Glutamatergic neuron (in vitro differentiated cells): ENCODE data around the gene ADK. TPM values are rescaled to one million over a fixed set of nuclear protein-coding genes. Genes with fewer than 3 reads are reported as not detected.
"Not testable (repeated sequence)": the region's sequence is repeated elsewhere in the genome, so short reads cannot be mapped to it uniquely, and the experiment has no call there.

Source experiments
- DNase-seq: peaks from one replicate; pipeline ENCODE4 v3.0.0; 2022
- H3K27ac Mint-ChIP-seq: one replicate; pipeline ENCODE4 v1.8.0; 2020; ENCODE audit warnings: mild to moderate bottlenecking, mixed read lengths, inconsistent platforms; ENCODE audit not compliant: unreplicated experiment
- H3K27me3 Mint-ChIP-seq: one replicate; pipeline ENCODE4 v1.8.0; 2020; ENCODE audit warnings: mild to moderate bottlenecking, moderate library complexity, mixed read lengths, inconsistent platforms; ENCODE audit not compliant: unreplicated experiment
- H3K36me3 Mint-ChIP-seq: one replicate; pipeline ENCODE4 v1.8.0; 2020; ENCODE audit warnings: mild to moderate bottlenecking, mixed read lengths, inconsistent platforms; ENCODE audit not compliant: unreplicated experiment
- H3K4me1 Mint-ChIP-seq: one replicate; pipeline ENCODE4 v1.8.0; 2020; ENCODE audit warnings: mild to moderate bottlenecking, low read depth, mixed read lengths, inconsistent platforms; ENCODE audit not compliant: unreplicated experiment
- H3K4me3 Mint-ChIP-seq: one replicate; pipeline ENCODE4 v1.8.0; 2020; ENCODE audit warnings: mild to moderate bottlenecking, mixed read lengths, inconsistent platforms; ENCODE audit not compliant: unreplicated experiment
- H3K9me3 Mint-ChIP-seq: one replicate; pipeline ENCODE4 v1.8.0; 2020; ENCODE audit warnings: mild to moderate bottlenecking, moderate library complexity, mixed read lengths, inconsistent platforms; ENCODE audit not compliant: unreplicated experiment
- total RNA-seq: library from RNA; stranded (reverse); fragmentation: NEBNext Ultra II Directional; extraction: Animal tissue kit (Norgen Biotek cat#: 25700); gene quantifications from one replicate; pipeline ENCODE4 v1.2.1, GENCODE V29; 2021; ENCODE audit not compliant: unreplicated experiment
- TF ChIP-seq, protein P1 (sequence below): fragments of 200-600 bp; sonication (generic); IDR thresholded peaks from one replicate; pipeline ENCODE4 v1.5.0; 2021; ENCODE audit not compliant: partially characterized antibody, unreplicated experiment

Gene ADK
- total RNA-seq, 1 donor from 2014 or later: 16.4 TPM

DNA sequence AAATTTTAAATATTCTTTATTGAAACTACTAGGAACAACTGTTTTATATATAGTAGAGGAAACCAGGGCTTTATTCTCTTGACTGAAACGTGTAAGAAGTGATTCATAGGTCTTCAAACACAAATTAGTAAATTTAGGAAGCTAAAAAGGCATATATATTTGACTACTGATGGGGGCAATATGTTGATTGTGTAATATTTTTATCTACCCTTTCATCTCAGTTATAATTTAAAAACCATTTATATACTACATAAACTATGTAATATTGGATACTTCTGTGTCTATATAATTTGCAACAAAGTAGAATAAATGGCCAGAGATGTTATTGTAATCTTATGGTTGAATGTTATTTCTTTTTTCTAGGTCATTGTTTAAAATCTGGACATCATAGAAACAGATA is 406.1 kb downstream of the ADK start:
- H3K4me1 Mint-ChIP-seq: no peaks in the 10 kb centered on the region

DNA sequence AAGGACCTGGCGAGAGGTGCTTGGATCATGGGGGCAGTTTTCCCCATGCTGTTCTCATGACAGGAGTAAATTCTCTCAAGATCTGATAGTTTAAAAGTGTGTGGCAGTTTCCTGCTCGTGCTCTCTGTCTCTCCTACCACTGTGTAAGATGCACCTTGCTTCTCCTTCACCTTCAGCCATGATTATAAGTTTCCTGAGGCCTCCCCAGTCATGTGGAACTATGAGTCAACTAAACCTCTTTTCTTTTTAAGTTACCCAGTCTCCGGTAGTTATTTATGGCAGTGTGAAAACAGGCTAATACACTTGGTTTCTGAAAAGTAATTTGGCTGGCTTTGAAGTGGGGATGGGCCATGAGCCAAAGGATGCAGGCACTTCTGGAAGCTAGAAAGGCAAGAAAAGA is 407.4 kb downstream of the ADK start:
- TF ChIP-seq, protein P1, sequence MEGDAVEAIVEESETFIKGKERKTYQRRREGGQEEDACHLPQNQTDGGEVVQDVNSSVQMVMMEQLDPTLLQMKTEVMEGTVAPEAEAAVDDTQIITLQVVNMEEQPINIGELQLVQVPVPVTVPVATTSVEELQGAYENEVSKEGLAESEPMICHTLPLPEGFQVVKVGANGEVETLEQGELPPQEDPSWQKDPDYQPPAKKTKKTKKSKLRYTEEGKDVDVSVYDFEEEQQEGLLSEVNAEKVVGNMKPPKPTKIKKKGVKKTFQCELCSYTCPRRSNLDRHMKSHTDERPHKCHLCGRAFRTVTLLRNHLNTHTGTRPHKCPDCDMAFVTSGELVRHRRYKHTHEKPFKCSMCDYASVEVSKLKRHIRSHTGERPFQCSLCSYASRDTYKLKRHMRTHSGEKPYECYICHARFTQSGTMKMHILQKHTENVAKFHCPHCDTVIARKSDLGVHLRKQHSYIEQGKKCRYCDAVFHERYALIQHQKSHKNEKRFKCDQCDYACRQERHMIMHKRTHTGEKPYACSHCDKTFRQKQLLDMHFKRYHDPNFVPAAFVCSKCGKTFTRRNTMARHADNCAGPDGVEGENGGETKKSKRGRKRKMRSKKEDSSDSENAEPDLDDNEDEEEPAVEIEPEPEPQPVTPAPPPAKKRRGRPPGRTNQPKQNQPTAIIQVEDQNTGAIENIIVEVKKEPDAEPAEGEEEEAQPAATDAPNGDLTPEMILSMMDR: no peak
- H3K4me1 Mint-ChIP-seq: no peaks in the 10 kb centered on the region
- H3K27ac Mint-ChIP-seq: no peak overlapping the region
- H3K9me3 Mint-ChIP-seq: no peaks in the 10 kb centered on the region
- no peaks in the 10 kb centered on the region for H3K36me3 Mint-ChIP-seq
- no peak overlapping the region for H3K4me3 Mint-ChIP-seq
- no peaks in the 10 kb centered on the region for H3K27me3 Mint-ChIP-seq
- no peak for DNase-seq

More for the DNA sequence above, 406.1 kb downstream of the ADK start:
- Mint-ChIP-seq H3K27ac (no peak overlapping the region), H3K27me3 (peaks cover 1% of the 10 kb centered on the region), H3K9me3 (no peaks in the 10 kb centered on the region), H3K4me3 (no peak overlapping the region), H3K36me3 (no peaks in the 10 kb centered on the region)
- DNase-seq: no peak
- TF ChIP-seq, protein P1: no peak

DNA sequence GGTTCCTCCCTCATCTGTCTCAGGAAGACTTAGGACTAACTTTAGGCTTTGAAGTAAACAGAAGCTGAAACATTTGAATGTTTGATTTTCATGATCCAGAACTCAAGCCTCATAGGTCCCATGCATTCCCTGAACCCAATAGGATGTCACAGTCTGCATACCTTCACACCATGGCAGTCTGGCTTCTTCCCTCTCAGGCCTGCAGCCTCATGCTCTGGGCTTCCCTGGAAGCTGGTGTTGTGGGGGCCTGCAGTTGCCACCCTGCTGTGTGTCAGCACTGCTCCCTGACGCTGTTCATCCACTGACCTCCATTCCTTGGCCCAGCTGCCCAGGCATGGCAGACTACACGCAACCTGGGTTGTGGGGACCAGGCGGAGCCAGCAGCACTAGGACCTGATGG is 407.9 kb downstream of the ADK start:
- Mint-ChIP-seq H3K27ac (no peak overlapping the region), H3K36me3 (no peaks in the 10 kb centered on the region), H3K9me3 (no peaks in the 10 kb centered on the region), H3K27me3 (no peaks in the 10 kb centered on the region), H3K4me1 (no peaks in the 10 kb centered on the region), H3K4me3 (no peak overlapping the region)
- TF ChIP-seq, protein P1: no peak
- no peak for DNase-seq

DNA sequence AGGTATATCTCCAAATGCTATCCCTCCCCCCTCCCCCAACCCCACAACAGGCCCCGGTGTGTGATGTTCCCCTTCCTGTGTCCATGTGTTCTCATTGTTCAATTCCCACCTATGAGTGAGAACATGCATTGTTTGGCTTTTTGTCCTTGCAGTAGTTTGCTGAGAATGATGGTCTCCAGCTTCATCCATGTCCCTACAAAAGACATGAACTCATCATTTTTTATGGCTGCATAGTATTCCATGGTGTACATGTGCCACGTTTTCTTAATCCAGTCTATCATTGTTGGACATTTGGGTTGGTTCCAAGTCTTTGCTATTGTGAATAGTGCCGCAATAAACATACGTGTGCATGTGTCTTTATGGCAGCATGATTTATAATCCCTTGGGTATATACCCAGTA is 417.9 kb downstream of the ADK start:
- not testable (repeated sequence) for H3K27me3 Mint-ChIP-seq, H3K36me3 Mint-ChIP-seq, H3K27ac Mint-ChIP-seq, H3K4me1 Mint-ChIP-seq, DNase-seq, H3K4me3 Mint-ChIP-seq, H3K9me3 Mint-ChIP-seq

DNA sequence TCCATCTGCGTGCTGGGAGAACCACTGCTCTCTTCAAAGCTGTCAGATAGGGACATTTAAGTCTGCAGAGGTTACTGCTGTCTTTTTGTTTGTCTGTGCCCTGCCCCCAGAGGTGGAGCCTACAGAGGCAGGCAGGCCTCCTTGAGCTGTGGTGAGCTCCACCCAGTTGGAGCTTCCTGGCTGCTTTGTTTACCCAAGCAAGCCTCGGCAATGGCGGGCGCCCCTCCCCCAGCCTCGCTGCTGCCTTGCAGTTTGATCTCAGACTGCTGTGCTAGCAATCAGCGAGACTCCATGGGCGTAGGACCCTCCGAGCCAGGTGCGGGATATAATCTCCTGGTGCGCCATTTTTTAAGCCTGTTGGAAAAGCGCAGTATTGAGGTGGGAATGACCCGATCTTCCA is 422.5 kb downstream of the ADK start:
- not testable (repeated sequence) for H3K4me3 Mint-ChIP-seq, H3K4me1 Mint-ChIP-seq, H3K9me3 Mint-ChIP-seq, H3K27ac Mint-ChIP-seq, DNase-seq, H3K27me3 Mint-ChIP-seq
- H3K36me3 Mint-ChIP-seq: peaks cover 14% of the 10 kb centered on the region

DNA sequence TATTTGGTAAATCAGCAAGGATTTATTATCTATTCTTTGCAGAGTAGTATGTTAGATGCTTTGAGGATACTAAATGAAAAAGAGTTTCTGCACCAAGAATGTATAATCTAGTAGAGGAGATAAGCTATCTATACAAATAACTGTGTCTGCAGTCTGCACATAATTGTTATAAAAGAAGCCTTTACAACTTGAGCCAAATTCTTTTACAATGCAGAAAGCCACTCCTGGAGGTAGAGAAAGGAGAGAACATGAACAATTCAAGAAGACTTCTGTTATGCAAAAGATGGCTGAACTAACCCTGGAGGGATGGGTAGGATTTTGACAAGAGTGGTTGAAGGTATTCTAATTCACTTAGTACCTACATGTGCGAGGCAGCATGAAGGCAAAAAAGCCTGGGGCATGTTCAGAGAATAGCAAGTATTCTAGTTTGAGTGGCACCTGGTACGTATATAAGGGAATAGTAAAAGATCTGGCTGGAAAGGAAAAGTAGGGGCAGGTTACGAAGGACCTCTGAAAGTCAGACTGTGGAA is 424.2 kb downstream of the ADK start:
- Mint-ChIP-seq H3K27ac (no peak overlapping the region), H3K27me3 (peaks cover 3% of the 10 kb centered on the region), H3K36me3 (peaks cover 14% of the 10 kb centered on the region), H3K4me1 (peaks cover 1% of the 10 kb centered on the region), H3K9me3 (peaks cover 2% of the 10 kb centered on the region), H3K4me3 (no peak overlapping the region)
- TF ChIP-seq, protein P1: no peak
- no peak for DNase-seq
